Pancreas (tissue), 10 donors: ENCODE results near the gene NKPD1. TPM values are rescaled to one million over a fixed set of nuclear protein-coding genes. Genes with fewer than 3 reads are reported as not detected.
A peak's percentile ranks its signal among the peaks of the same experiment; 100 is the strongest.

Source experiments
- ATAC-seq, 4 donors: fragments of 200-7000 bp; cut with Tn5 transposase; one replicate each; pipeline versions ENCODE4 v1.8.0 to v1.9.1; 2020; ENCODE audit warnings: mild to moderate bottlenecking in 4 of 4, moderate library complexity in 4 of 4
- DNase-seq, 6 donors: peaks; one replicate each; pipeline ENCODE4 v3.0.0-alpha.2; 2020
- FAIRE-seq: peaks from 2 replicates; lab custom pipeline; 2012; peaks lifted over from hg19 to GRCh38; lab: Jason Lieb, UNC
- H3K27ac ChIP-seq, 4 donors: fragments of 200-600 bp; sonication (generic); 1 replicate in 3 of 4; 2 replicates in 1 of 4; pipeline versions ENCODE4 v1.5.0 to v1.8.0; 2020
- H3K27me3 ChIP-seq, 4 donors: fragments of 200-600 bp; one replicate each; pipeline ENCODE4 v1.8.0; 2021
- H3K36me3 ChIP-seq, 3 donors: fragments of 200-600 bp; sonication (generic) in 1 of 3; one replicate each; pipeline versions ENCODE4 v1.5.0 to v1.8.0; 2020 to 2021
- H3K4me1 ChIP-seq, 3 donors: fragments of 200-600 bp; one replicate each; pipeline ENCODE4 v1.8.0; 2021
- H3K4me3 ChIP-seq, 4 donors: fragments of 200-600 bp; sonication (generic) in 2 of 4; one replicate each; pipeline versions ENCODE4 v1.5.0 to v1.8.0; 2020 to 2021
- H3K9me3 ChIP-seq, 4 donors: fragments of 200-600 bp; one replicate each; pipeline ENCODE4 v1.8.0; 2021
- CTCF ChIP-seq, 4 donors: fragments of 200-600 bp; sonication (generic) in 3 of 4; IDR thresholded peaks; one replicate each; pipeline versions ENCODE4 v1.5.0 to v1.8.0; 2021; ENCODE audit warnings: antibody characterized with exemption in 4 of 4
- WGBS, 2 donors: extraction: QIAGEN DNeasy Blood & Tissue Kit; methylation state at CpG; one replicate each; pipeline ENCODE4 v1.1.7; 2013; 5-methylcytosine and 5-hydroxymethylcytosine counted together
- intact Hi-C, 3 donors: fragments of 100-400 bp; cut with DNase I; formaldehyde crosslinking; loops; one replicate each; pipeline versions ENCODE4 v1.11.1 to v1.14.2; 2022
- polyA plus RNA-seq, 2 donors: library from polyadenylated mRNA; stranded (reverse); fragments of 200-250 nt; gene quantifications; one replicate each; pipeline ENCODE4 v1.2.3, GENCODE V29; 2013
- total RNA-seq, 6 donors: library from RNA; stranded (reverse); fragmentation: NEBNext Ultra II Directional in 4 of 6; extraction: Animal tissue kit (Norgen Biotek cat#: 25700) in 4 of 6; gene quantifications; one replicate each; pipeline versions ENCODE4 v1.2.1 to v1.2.4, GENCODE V29; 2021 to 2023
- donor health status: healthy with polysubstance abuse.
- donor health status: DM: no; HTN: no; CAD: no; lungs with moderate emphysema.
- donor health status: DM: no; HTN: no; CAD: no.
- donor health status: control.
- donor health status: control.
- donor health status: Bipolar disorder and iron deficiency.
- donor health status: DM: yes; HTN: yes; CAD: no.
- donor health status: DM: no; HTN: no; CAD: no.
- donor health status: DM: no; HTN: no; CAD: no.
- donor health status: DM: yes; HTN: yes; CAD: no.

NKPD1 gene
- total and polyA plus RNA-seq, 8 donors = 0.03 to 0.33 (median 0.14) TPM; not detected in 4

DNA sequence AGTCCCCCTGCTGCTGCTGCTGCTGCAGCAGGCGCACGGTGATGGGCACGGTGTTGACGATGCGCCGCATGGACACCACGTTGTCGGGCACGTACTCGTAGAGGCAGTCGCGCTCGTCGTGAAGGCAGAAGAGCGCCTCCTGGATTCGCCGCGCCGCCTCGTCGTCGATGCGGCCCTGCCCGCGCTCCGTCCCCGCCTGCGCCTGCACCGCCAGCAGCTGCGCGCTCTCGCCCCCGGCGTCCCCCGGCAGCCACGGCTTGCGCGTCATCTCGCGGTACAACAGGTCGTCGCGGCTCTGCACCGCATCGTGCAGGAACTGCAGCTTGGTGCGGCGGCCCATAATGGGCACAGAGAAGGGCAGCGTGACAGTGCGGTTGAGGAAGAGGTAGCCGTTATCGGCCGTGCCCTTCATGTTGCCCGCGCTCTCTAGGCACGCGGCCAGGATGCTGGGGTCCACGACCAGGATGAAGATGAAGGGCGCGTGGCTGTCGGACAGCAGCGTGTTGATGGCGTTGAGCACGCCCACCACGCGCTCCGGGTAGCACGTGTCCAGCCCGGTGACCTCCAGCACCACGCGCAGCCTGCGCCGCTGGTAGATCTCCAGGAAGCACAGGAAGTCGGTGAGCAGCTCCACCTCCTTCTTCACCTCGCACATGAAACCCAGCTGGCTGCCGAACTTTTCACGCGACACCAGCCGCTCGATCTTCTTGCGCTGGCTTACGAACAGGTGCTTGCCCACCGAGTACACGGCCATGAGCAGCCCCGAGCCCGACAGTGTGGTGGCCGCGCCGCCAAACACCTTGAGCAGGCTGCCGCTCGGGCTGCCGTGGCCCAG lies 8.1 kb downstream of the NKPD1 start:
- no peaks in the 10 kb centered on the region for H3K9me3 ChIP-seq
- intact Hi-C loops = no loop called here
- H3K4me3 ChIP-seq = peak overlapping the region in 2 of 4 donors; percentile 13 to 28
- H3K4me1 ChIP-seq = peaks cover 13 to 15% (median 13%) of the 10 kb centered on the region in 3 donors
- no peak overlapping the region for H3K27ac ChIP-seq
- H3K36me3 ChIP-seq = no peaks in the 10 kb centered on the region
- DNase-seq (peak in 4 of 6 donors; percentile 27 to 78 (median 53)), FAIRE-seq (no peak), ATAC-seq (peak; percentile 43 to 75 (median 70))
- 3 to 4% methylated on average over 89 to 91 of the region's 91 CpGs for WGBS, 2 donors
- no peak for TF ChIP-seq CTCF (IDR thresholded peaks at IDR 0.05)
- peaks cover 0 to 7% (median 3%) of the 10 kb centered on the region in 4 donors for H3K27me3 ChIP-seq

DNA sequence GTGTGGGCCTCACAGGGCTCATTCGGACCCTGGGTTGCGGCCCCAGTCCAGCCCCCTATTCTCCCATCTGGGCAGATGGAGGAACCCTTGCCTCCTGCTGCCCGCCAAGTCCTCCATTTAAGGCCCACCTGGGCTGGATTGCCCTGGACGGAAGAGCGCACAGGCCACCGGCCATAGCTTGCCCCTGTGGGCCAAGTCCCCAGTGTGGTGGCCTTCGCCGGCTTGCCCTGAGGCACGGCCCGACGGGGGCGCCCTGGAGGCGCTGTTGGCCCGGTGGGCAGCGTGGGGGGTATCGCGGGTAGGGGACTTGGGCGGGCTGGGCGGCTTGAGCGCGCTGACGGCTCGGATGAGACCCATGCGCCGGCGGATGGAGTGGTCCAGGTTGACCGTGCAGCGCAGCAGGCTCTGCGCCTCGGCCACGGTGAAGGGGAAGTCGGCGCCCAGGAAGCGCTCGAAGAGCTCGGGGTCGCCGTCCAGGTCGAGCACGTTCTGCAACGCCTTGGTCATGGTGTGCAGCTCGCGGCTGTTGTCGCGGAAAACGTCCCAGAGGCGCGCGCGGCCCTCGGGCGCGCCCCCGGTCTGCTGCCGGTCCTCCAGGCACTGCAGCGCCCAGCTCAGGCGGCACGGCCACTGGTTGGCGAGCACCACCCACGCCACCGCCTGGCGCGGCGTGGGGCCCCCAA lies 8.8 kb downstream of the NKPD1 start:
- no peaks in the 10 kb centered on the region for H3K9me3 ChIP-seq
- H3K36me3 ChIP-seq = no peaks in the 10 kb centered on the region
- intact Hi-C loops = no loop called here
- no peak overlapping the region for H3K27ac ChIP-seq
- FAIRE-seq (no peak), DNase-seq (peak in 2 of 6 donors; percentile 24 to 73), ATAC-seq (peak in 1 of 4 donors; percentile 1)
- peaks cover 0 to 7% (median 3%) of the 10 kb centered on the region in 4 donors for H3K27me3 ChIP-seq
- H3K4me3 ChIP-seq = peak overlapping the region in 1 of 4 donors; percentile 28
- WGBS, 2 donors = 12 to 18% methylated on average over 49 to 64 of the region's 64 CpGs
- peaks cover 13 to 15% (median 13%) of the 10 kb centered on the region in 3 donors for H3K4me1 ChIP-seq
- TF ChIP-seq CTCF (IDR thresholded peaks at IDR 0.05) = no peak

- WGBS, 2 donors = 75 to 76% methylated on average over 7 of the region's 7 CpGs
- ATAC-seq (no peak), DNase-seq (peak in 2 of 6 donors; percentile 8 to 55), FAIRE-seq (no peak)
- Histone ChIP-seq H3K27me3 (peaks cover 0 to 7% (median 3%) of the 10 kb centered on the region in 4 donors), H3K9me3 (no peaks in the 10 kb centered on the region), H3K4me1 (peaks cover 13 to 15% (median 13%) of the 10 kb centered on the region in 3 donors), H3K4me3 (no peak overlapping the region), H3K27ac (no peak overlapping the region), H3K36me3 (no peaks in the 10 kb centered on the region)
- TF ChIP-seq CTCF (IDR thresholded peaks at IDR 0.05) = no peak
- intact Hi-C loops = no loop called here
Measured at GRCh38 chr19:45151320-45151719, 9.5 kb downstream of the NKPD1 start.

- no peaks in the 10 kb centered on the region for H3K36me3 ChIP-seq
- peaks cover 0 to 7% (median 3%) of the 10 kb centered on the region in 4 donors for H3K27me3 ChIP-seq
- intact Hi-C loops = no loop called here
- H3K9me3 ChIP-seq = no peaks in the 10 kb centered on the region
- no peak overlapping the region for H3K27ac ChIP-seq
- no peak overlapping the region for H3K4me3 ChIP-seq
- no peak for ATAC-seq
- peaks cover 13 to 15% (median 13%) of the 10 kb centered on the region in 3 donors for H3K4me1 ChIP-seq
- WGBS, 2 donors = 35 to 42% methylated on average over 4 of the region's 4 CpGs
- DNase-seq = peak in 2 of 6 donors; percentile 35 to 67
- FAIRE-seq = no peak
- no peak for TF ChIP-seq CTCF (IDR thresholded peaks at IDR 0.05)
Measured at GRCh38 chr19:45150751-45151281, 10.0 kb downstream of the NKPD1 start.
